Heart left ventricle (tissue), 13 donors: ENCODE data around the gene RBM7.

Source experiments
- POLR2A ChIP-seq, 2 donors: fragments of 450-650 bp; IDR thresholded peaks; one replicate each; pipeline ENCODE4 v1.6.1; 2017; ENCODE audit warnings: antibody characterized with exemption in 2 of 2, mild to moderate bottlenecking in 2 of 2, moderate library complexity in 2 of 2
- TF ChIP-seq, protein P1 (sequence below), 12 donors: fragments of 200-600 bp; sonication (generic) in 4 of 12; IDR thresholded peaks; one replicate each; pipeline versions ENCODE4 v1.5.0 to v1.8.0; 2018 to 2022; ENCODE audit warnings: antibody characterized with exemption in 12 of 12, mild to moderate bottlenecking in 5 of 12
- donor health status: ischemic (EF 13 %, LVEDD 7.1; RV severe dilation, severe dysfunction).
- donor health status: DM: no; HTN: yes; CAD: no.
- donor health status: DM: no; HTN: no; CAD: no.
- donor health status: ischemic (EF 25% LVEDD 6.9; RV normal size, moderate dysfunction).
- donor health status: ischemic (EF 25% LVEDD 5.7; RV mildly dilated, moderate dysfunction).
- donor health status: ischemic (EF 35%, LVEDD 5.7; RV mildly dilated, moderate dysfunction).
- donor health status: nonischemic (EF 11% LVEDD 7.7; RV severe dilation, severe dysfunction).
- donor health status: DM: yes; HTN: yes; CAD: no.
- donor health status: PGD.
- donor health status: ischemic (EF 29% LVEDD 5.4; RV normal size, mild dysfunction).
- donor health status: nonischemic (EF 23%, LVEDD 6.1; RV moderate dilation, normal function).

DNA sequence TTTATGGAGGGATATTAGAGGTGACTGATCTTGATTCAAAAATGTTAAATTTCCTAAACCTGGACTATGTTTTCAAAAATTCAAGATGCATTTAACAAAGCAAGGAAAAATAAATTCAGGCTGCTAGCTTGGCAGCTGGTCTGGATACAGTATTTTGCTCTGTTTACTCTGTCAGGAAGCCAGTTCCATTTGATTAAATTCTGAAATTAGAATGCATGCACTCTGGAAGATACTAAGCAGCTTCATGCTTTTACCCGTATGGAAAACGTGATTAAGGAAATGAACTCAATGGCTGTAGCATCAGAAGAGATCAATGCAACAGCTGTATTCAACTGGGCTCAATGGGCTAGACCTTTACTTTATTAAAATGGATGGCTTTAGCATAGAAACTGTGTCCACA is 14.3 kb upstream of the RBM7 start:
- no peak for TF ChIP-seq POLR2A (IDR thresholded peaks at IDR 0.05)
- TF ChIP-seq, protein P1, sequence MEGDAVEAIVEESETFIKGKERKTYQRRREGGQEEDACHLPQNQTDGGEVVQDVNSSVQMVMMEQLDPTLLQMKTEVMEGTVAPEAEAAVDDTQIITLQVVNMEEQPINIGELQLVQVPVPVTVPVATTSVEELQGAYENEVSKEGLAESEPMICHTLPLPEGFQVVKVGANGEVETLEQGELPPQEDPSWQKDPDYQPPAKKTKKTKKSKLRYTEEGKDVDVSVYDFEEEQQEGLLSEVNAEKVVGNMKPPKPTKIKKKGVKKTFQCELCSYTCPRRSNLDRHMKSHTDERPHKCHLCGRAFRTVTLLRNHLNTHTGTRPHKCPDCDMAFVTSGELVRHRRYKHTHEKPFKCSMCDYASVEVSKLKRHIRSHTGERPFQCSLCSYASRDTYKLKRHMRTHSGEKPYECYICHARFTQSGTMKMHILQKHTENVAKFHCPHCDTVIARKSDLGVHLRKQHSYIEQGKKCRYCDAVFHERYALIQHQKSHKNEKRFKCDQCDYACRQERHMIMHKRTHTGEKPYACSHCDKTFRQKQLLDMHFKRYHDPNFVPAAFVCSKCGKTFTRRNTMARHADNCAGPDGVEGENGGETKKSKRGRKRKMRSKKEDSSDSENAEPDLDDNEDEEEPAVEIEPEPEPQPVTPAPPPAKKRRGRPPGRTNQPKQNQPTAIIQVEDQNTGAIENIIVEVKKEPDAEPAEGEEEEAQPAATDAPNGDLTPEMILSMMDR (IDR thresholded peaks at IDR 0.05) = no peak
